Left lung (tissue), 10 donors: Measurements from ENCODE around the gene PVR. TPM values are rescaled to one million over a fixed set of nuclear protein-coding genes. Genes with fewer than 3 reads are reported as not detected.

Experiments used
- ATAC-seq: fragments of 200-7000 bp; cut with Tn5 transposase; one replicate; pipeline ENCODE4 v1.9.1; 2020; ENCODE audit warnings: moderate library complexity
- DNase-seq, 4 donors: peaks; one replicate each; pipeline ENCODE4 v3.0.0-alpha.2; 2013 to 2020
- H3K27ac ChIP-seq, 2 donors: fragments of 200-600 bp; sonication (generic) in 1 of 2; one replicate each; pipeline versions ENCODE4 v1.5.0 to v1.8.0; 2020 to 2021
- H3K27me3 ChIP-seq, 2 donors: fragments of 200-600 bp; sonication (generic) in 1 of 2; one replicate each; pipeline versions ENCODE4 v1.5.0 to v1.8.0; 2020 to 2021
- H3K36me3 ChIP-seq, 2 donors: fragments of 200-600 bp; sonication (generic) in 1 of 2; one replicate each; pipeline versions ENCODE4 v1.5.0 to v1.8.0; 2020 to 2021
- H3K4me1 ChIP-seq, 2 donors: fragments of 200-600 bp; one replicate each; pipeline ENCODE4 v1.8.0; 2021
- H3K4me3 ChIP-seq, 2 donors: fragments of 200-600 bp; sonication (generic) in 1 of 2; one replicate each; pipeline versions ENCODE4 v1.5.0 to v1.8.0; 2020 to 2021; ENCODE audit warnings: mild to moderate bottlenecking in 1 of 2
- H3K9me3 ChIP-seq, 2 donors: fragments of 200-600 bp; sonication (generic) in 1 of 2; one replicate each; pipeline versions ENCODE4 v1.5.0 to v1.8.0; 2020 to 2021
- CTCF ChIP-seq, 2 donors: fragments of 200-600 bp; sonication (generic) in 1 of 2; IDR thresholded peaks; one replicate each; pipeline versions ENCODE4 v1.5.0 to v1.8.0; 2021; ENCODE audit warnings: antibody characterized with exemption in 2 of 2
- intact Hi-C, 2 donors: fragments of 100-400 bp; cut with DNase I; formaldehyde crosslinking; loops; one replicate each; pipeline versions ENCODE4 v1.11.2 to v1.14.2; 2022
- polyA plus RNA-seq, 6 donors: library from polyadenylated mRNA; unstranded; fragments of 120-200 nt; gene quantifications; one replicate each; pipeline ENCODE4 v1.2.1, GENCODE V29; 2013; ENCODE audit not compliant: insufficient read length in 6 of 6
- total RNA-seq, 2 donors: library from RNA; stranded (reverse); fragmentation: NEBNext Ultra II Directional; extraction: Animal tissue kit (Norgen Biotek cat#: 25700); gene quantifications; one replicate each; pipeline ENCODE4 v1.2.1, GENCODE V29; 2021
- donor health status: DM: no; HTN: yes; CAD: no.
- donor health status: DM: no; HTN: no; CAD: no.

The PVR gene
- total and polyA plus RNA-seq, 8 donors = 22.5 to 67.9 (median 28.8) TPM

- Histone ChIP-seq H3K4me3 (no peak overlapping the region), H3K27me3 (no peaks in the 10 kb centered on the region), H3K36me3 (no peaks in the 10 kb centered on the region), H3K4me1 (peaks cover 0 to 30% of the 10 kb centered on the region in 2 donors), H3K27ac (no peak overlapping the region), H3K9me3 (no peaks in the 10 kb centered on the region)
- DNase-seq (no peak), ATAC-seq (no peak)
- TF ChIP-seq CTCF (IDR thresholded peaks at IDR 0.05) = no peak
- intact Hi-C loops = no loop called here
Observed at GRCh38 chr19:44618640-44619357, 24.9 kb upstream of the PVR start.

GRCh38 chr19:44620667-44621066, 23.0 kb upstream of the PVR start:
- Histone ChIP-seq H3K4me1 (peaks cover 0 to 30% of the 10 kb centered on the region in 2 donors), H3K27ac (no peak overlapping the region), H3K9me3 (no peaks in the 10 kb centered on the region)

GRCh38 chr19:44621367-44621766, 22.3 kb upstream of the PVR start:
- Histone ChIP-seq H3K36me3 (no peaks in the 10 kb centered on the region), H3K27ac (no peak overlapping the region), H3K27me3 (no peaks in the 10 kb centered on the region), H3K9me3 (no peaks in the 10 kb centered on the region), H3K4me3 (no peak overlapping the region), H3K4me1 (peaks cover 0 to 23% of the 10 kb centered on the region in 2 donors)
- DNase-seq (no peak), ATAC-seq (no peak)
- intact Hi-C loops = no loop called here
- no peak for TF ChIP-seq CTCF (IDR thresholded peaks at IDR 0.05)

More at GRCh38 chr19:44620667-44621066, 23.0 kb upstream of the PVR start:
- intact Hi-C loops = no loop called here
- no peaks in the 10 kb centered on the region for H3K36me3 ChIP-seq
- no peak for DNase-seq
- no peaks in the 10 kb centered on the region for H3K27me3 ChIP-seq
- ATAC-seq = no peak
- no peak for TF ChIP-seq CTCF (IDR thresholded peaks at IDR 0.05)
- no peak overlapping the region for H3K4me3 ChIP-seq

GRCh38 chr19:44623080-44623479, 20.6 kb upstream of the PVR start:
- no peaks in the 10 kb centered on the region for H3K27me3 ChIP-seq
- no peak for DNase-seq
- H3K36me3 ChIP-seq = no peaks in the 10 kb centered on the region
- no peak overlapping the region for H3K27ac ChIP-seq
- no peak overlapping the region for H3K4me3 ChIP-seq
- intact Hi-C loops = no loop called here
- no peak for TF ChIP-seq CTCF (IDR thresholded peaks at IDR 0.05)
- H3K9me3 ChIP-seq = no peaks in the 10 kb centered on the region
- H3K4me1 ChIP-seq = peaks cover 0 to 18% of the 10 kb centered on the region in 2 donors
- ATAC-seq = peak; percentile 67

- H3K4me3 ChIP-seq = no peak overlapping the region
- ATAC-seq (no peak), DNase-seq (no peak)
- H3K27me3 ChIP-seq = no peaks in the 10 kb centered on the region
- peaks cover 0 to 18% of the 10 kb centered on the region in 2 donors for H3K4me1 ChIP-seq
- intact Hi-C loops = no loop called here
- peaks cover 0 to under 1% of the 10 kb centered on the region in 2 donors for H3K36me3 ChIP-seq
- no peaks in the 10 kb centered on the region for H3K9me3 ChIP-seq
- H3K27ac ChIP-seq = no peak overlapping the region
- no peak for TF ChIP-seq CTCF (IDR thresholded peaks at IDR 0.05)
Observed at GRCh38 chr19:44623626-44624025, 20.1 kb upstream of the PVR start.
